Mesothelial cell of epicardium (in vitro differentiated cells): ENCODE results near the gene ST3GAL3. TPM values are rescaled to one million over a fixed set of nuclear protein-coding genes. Genes with fewer than 3 reads are reported as not detected.

Source experiments
- DNase-seq, 2 experiments: peaks; one replicate each; pipeline ENCODE4 v3.0.0; 2021; ENCODE audit warnings: low spot score in 2 of 2; ENCODE audit not compliant: unreplicated experiment in 2 of 2
- H3K27ac Mint-ChIP-seq: 2 replicates; pipeline ENCODE4 v1.8.0; 2021; ENCODE audit warnings: mixed read lengths
- H3K27me3 Mint-ChIP-seq: 2 replicates; pipeline ENCODE4 v1.8.0; 2021; ENCODE audit warnings: low read depth, mixed read lengths
- H3K36me3 Mint-ChIP-seq: 2 replicates; pipeline ENCODE4 v1.8.0; 2021; ENCODE audit warnings: mixed read lengths
- H3K4me1 Mint-ChIP-seq: 2 replicates; pipeline ENCODE4 v1.8.0; 2021; ENCODE audit warnings: mixed read lengths
- H3K4me3 Mint-ChIP-seq: 2 replicates; pipeline ENCODE4 v1.8.0; 2021; ENCODE audit warnings: mild to moderate bottlenecking, moderate library complexity, mixed read lengths
- H3K9me3 Mint-ChIP-seq: 2 replicates; pipeline ENCODE4 v1.8.0; 2021; ENCODE audit warnings: mixed read lengths
- CTCF ChIP-seq: fragments of 200-600 bp; sonication (generic); IDR thresholded peaks from one replicate; pipeline ENCODE4 v1.5.0; 2021; ENCODE audit warnings: antibody characterized with exemption; ENCODE audit not compliant: unreplicated experiment
- total RNA-seq: library from RNA; stranded (reverse); gene quantifications from 3 replicates; pipeline ENCODE4 v1.2.1, GENCODE V29; 2021

Gene ST3GAL3
- total RNA-seq, 1 donor from 2014 or later, result 31.0 TPM

GRCh38 chr1:43688594-43689000, 18.7 kb upstream of the ST3GAL3 start:
- no peak for DNase-seq
- TF ChIP-seq CTCF, result no peak
- no peak overlapping the region for H3K4me3 Mint-ChIP-seq
- peaks cover 5% of the 10 kb centered on the region for H3K4me1 Mint-ChIP-seq
- H3K9me3 Mint-ChIP-seq, result no peaks in the 10 kb centered on the region
- H3K27ac Mint-ChIP-seq, result no peak overlapping the region
- H3K27me3 Mint-ChIP-seq, result no peaks in the 10 kb centered on the region
- H3K36me3 Mint-ChIP-seq, result peaks cover 53% of the 10 kb centered on the region

- Mint-ChIP-seq H3K27ac (no peak overlapping the region), H3K27me3 (no peaks in the 10 kb centered on the region), H3K4me3 (no peak overlapping the region), H3K36me3 (peaks cover 48% of the 10 kb centered on the region), H3K9me3 (no peaks in the 10 kb centered on the region), H3K4me1 (peaks cover 5% of the 10 kb centered on the region)
- no peak for DNase-seq
- no peak for TF ChIP-seq CTCF
These were observed 18.0 kb upstream of the ST3GAL3 start for GRCh38 chr1:43689289-43689688.

- H3K9me3 Mint-ChIP-seq, result no peaks in the 10 kb centered on the region
- peaks cover 5% of the 10 kb centered on the region for H3K4me1 Mint-ChIP-seq
- no peak for TF ChIP-seq CTCF
- H3K27ac Mint-ChIP-seq, result no peak overlapping the region
- no peaks in the 10 kb centered on the region for H3K27me3 Mint-ChIP-seq
- H3K4me3 Mint-ChIP-seq, result no peak overlapping the region
- no peak for DNase-seq
- H3K36me3 Mint-ChIP-seq, result peaks cover 28% of the 10 kb centered on the region
These were observed 15.2 kb upstream of the ST3GAL3 start for GRCh38 chr1:43691871-43692815.

GRCh38 chr1:43693371-43693770, 14.0 kb upstream of the ST3GAL3 start:
- Mint-ChIP-seq H3K4me1 (peaks cover 5% of the 10 kb centered on the region), H3K4me3 (no peak overlapping the region), H3K27ac (no peak overlapping the region), H3K27me3 (no peaks in the 10 kb centered on the region), H3K36me3 (peaks cover 33% of the 10 kb centered on the region), H3K9me3 (no peaks in the 10 kb centered on the region)
- TF ChIP-seq CTCF, result no peak
- no peak for DNase-seq

GRCh38 chr1:43699281-43699680, 8.1 kb upstream of the ST3GAL3 start:
- Mint-ChIP-seq H3K27me3 (no peaks in the 10 kb centered on the region), H3K4me1 (no peaks in the 10 kb centered on the region), H3K36me3 (peaks cover 23% of the 10 kb centered on the region), H3K9me3 (no peaks in the 10 kb centered on the region), H3K4me3 (no peak overlapping the region), H3K27ac (no peak overlapping the region)
- DNase-seq, result no peak
- TF ChIP-seq CTCF, result no peak
